H1 (cell line): ENCODE measurements around the gene EXOC2. TPM values are rescaled to one million over a fixed set of nuclear protein-coding genes. Genes with fewer than 3 reads are reported as not detected.
A peak's percentile ranks its signal among the peaks of the same experiment; 100 is the strongest.

ENCODE experiments used
- CTCF ChIA-PET: fragments of 300-600 bp; sonication (Branson Sonifier 250); formaldehyde crosslinking; loops from one replicate; lab custom pipeline; 2021; ENCODE audit not compliant: partially characterized antibody; lab: Charles Lee
- POLR2A ChIA-PET: fragments of 300-600 bp; sonication (Branson Sonifier 250); formaldehyde crosslinking; loops from one replicate; lab custom pipeline; 2021; ENCODE audit warnings: inconsistent platforms; ENCODE audit not compliant: partially characterized antibody; lab: Charles Lee
- DNase-seq, 2 experiments: peaks; one replicate each; pipeline versions ENCODE4 v3.0.0 to v3.0.0-alpha.2; 2010 to 2022; ENCODE audit warnings: low spot score in 2 of 2, low read depth in 1 of 2, mixed read lengths in 1 of 2
- FAIRE-seq: peaks from 2 replicates; lab custom pipeline; 2011; peaks lifted over from hg19 to GRCh38; lab: Jason Lieb, UNC
- H2AFZ ChIP-seq: 2 replicates; pipeline ENCODE4 v1.8.1; 2012; ENCODE audit warnings: low read length, inconsistent platforms
- H2AK5ac ChIP-seq: 2 replicates; pipeline ENCODE4 v1.6.1; 2013; ENCODE audit warnings: low read depth, low read length
- H2BK120ac ChIP-seq: replicated peaks from 2 replicates; pipeline ENCODE3; 2013; ENCODE audit warnings: low read depth, low read length, inconsistent platforms
- H2BK12ac ChIP-seq: 2 replicates; pipeline ENCODE4 v1.6.1; 2013; ENCODE audit warnings: low read depth, low read length
- H2BK15ac ChIP-seq: 2 replicates; pipeline ENCODE4 v1.6.1; 2013; ENCODE audit warnings: low read length
- H2BK20ac ChIP-seq: 2 replicates; pipeline ENCODE4 v1.6.1; 2013; ENCODE audit warnings: low read length
- H2BK5ac ChIP-seq: 2 replicates; pipeline ENCODE4 v1.6.1; 2013; ENCODE audit warnings: low read depth, low read length
- H3K14ac ChIP-seq: 2 replicates; pipeline ENCODE4 v1.6.1; 2013; ENCODE audit warnings: inconsistent platforms; ENCODE audit not compliant: insufficient read length
- H3K18ac ChIP-seq: 2 replicates; pipeline ENCODE4 v1.6.1; 2013; ENCODE audit warnings: low read length; ENCODE audit errors: extremely low read depth
- H3K23ac ChIP-seq: 2 replicates; pipeline ENCODE4 v1.6.1; 2013; ENCODE audit warnings: inconsistent platforms; ENCODE audit not compliant: insufficient read length
- H3K23me2 ChIP-seq: 2 replicates; pipeline ENCODE4 v1.6.1; 2013; ENCODE audit warnings: low read depth, low read length
- H3K27ac ChIP-seq: 2 replicates; pipeline ENCODE4 v1.6.1; 2011; ENCODE audit warnings: low read depth, low read length, inconsistent platforms
- H3K27me3 ChIP-seq, 4 experiments: replicated peaks in 1 of 4; 1 replicate in 1 of 4; 2 replicates in 3 of 4; pipeline versions ENCODE4 v1.6.1 to v1.8.1; 2011 to 2013; ENCODE audit warnings: low read length in 3 of 4, mild to moderate bottlenecking in 3 of 4, inconsistent platforms in 2 of 4, mixed read lengths in 2 of 4, moderate library complexity in 1 of 4; ENCODE audit not compliant: control insufficient read depth in 3 of 4, insufficient read depth in 3 of 4; ENCODE audit errors: extremely low read depth in 1 of 4
- H3K36me3 ChIP-seq, 4 experiments: 2 replicates each; pipeline versions ENCODE4 v1.6.1 to v1.8.1; 2011 to 2013; ENCODE audit warnings: mild to moderate bottlenecking in 4 of 4, low read length in 3 of 4, moderate library complexity in 2 of 4, control low read depth in 1 of 4, inconsistent platforms in 1 of 4; ENCODE audit not compliant: insufficient read depth in 4 of 4, control insufficient read depth in 2 of 4
- H3K4ac ChIP-seq: replicated peaks from 2 replicates; pipeline ENCODE3; 2013; ENCODE audit warnings: low read length, low read depth, mixed read lengths, inconsistent platforms; ENCODE audit not compliant: insufficient read length
- H3K4me1 ChIP-seq, 4 experiments: replicated peaks in 1 of 4; 1 replicate in 1 of 4; 2 replicates in 3 of 4; pipeline versions ENCODE4 v1.6.1 to v1.8.1; 2011 to 2013; ENCODE audit warnings: low read length in 3 of 4, inconsistent platforms in 2 of 4, mixed read lengths in 1 of 4; ENCODE audit not compliant: insufficient read depth in 4 of 4, control insufficient read depth in 3 of 4
- H3K4me2 ChIP-seq, 2 experiments: 2 replicates each; pipeline versions ENCODE4 v1.6.1 to v1.8.1; 2011 to 2013; ENCODE audit warnings: low read depth in 2 of 2, low read length in 2 of 2, control low read depth in 1 of 2, inconsistent platforms in 1 of 2, mild to moderate bottlenecking in 1 of 2; ENCODE audit not compliant: insufficient read depth in 1 of 2
- H3K4me3 ChIP-seq, 4 experiments: fragments of 200-600, 300-600 bp in 1 of 4; sonication (generic), shearing (Covaris generic), sonication (Bioruptor Twin) in 1 of 4; 2 replicates each; pipeline versions ENCODE4 v1.5.1 to v1.8.1; 2011 to 2016; ENCODE audit warnings: low read length in 4 of 4, low read depth in 3 of 4, control low read depth in 2 of 4, inconsistent platforms in 2 of 4, mild to moderate bottlenecking in 2 of 4, mixed read lengths in 1 of 4, moderate library complexity in 1 of 4; ENCODE audit not compliant: insufficient read depth in 2 of 4; ENCODE audit errors: extremely low read depth in 1 of 4
- H3K56ac ChIP-seq: replicated peaks from 2 replicates; pipeline ENCODE3; 2013; ENCODE audit warnings: low read depth, mild to moderate bottlenecking, mixed read lengths, low read length, inconsistent platforms; ENCODE audit not compliant: insufficient read length
- H3K79me1 ChIP-seq: 2 replicates; pipeline ENCODE4 v1.6.1; 2013; ENCODE audit warnings: low read depth, low read length, control low read depth
- H3K79me2 ChIP-seq, 2 experiments: 2 replicates each; pipeline versions ENCODE4 v1.6.1 to v1.8.1; 2012 to 2013; ENCODE audit warnings: low read length in 2 of 2, mild to moderate bottlenecking in 2 of 2, inconsistent platforms in 1 of 2; ENCODE audit not compliant: insufficient read depth in 2 of 2, control insufficient read depth in 1 of 2
- H3K9ac ChIP-seq, 4 experiments: replicated peaks in 1 of 4; 1 replicate in 1 of 4; 2 replicates in 3 of 4; pipeline versions ENCODE4 v1.6.1 to v1.8.1; 2011 to 2013; ENCODE audit warnings: low read depth in 3 of 4, low read length in 3 of 4, control low read depth in 2 of 4, mild to moderate bottlenecking in 2 of 4, moderate library complexity in 2 of 4, inconsistent platforms in 1 of 4; ENCODE audit errors: extremely low read depth in 1 of 4
- H3K9me3 ChIP-seq, 2 experiments: 2 replicates each; pipeline versions ENCODE4 v1.6.1 to v1.8.1; 2012 to 2013; ENCODE audit warnings: mild to moderate bottlenecking in 2 of 2, moderate library complexity in 2 of 2, control low read depth in 1 of 2, inconsistent platforms in 1 of 2, low read depth in 1 of 2, low read length in 1 of 2, mixed read lengths in 1 of 2; ENCODE audit not compliant: insufficient read depth in 2 of 2
- H4K20me1 ChIP-seq, 2 experiments: replicated peaks in 1 of 2; 2 replicates each; pipeline versions ENCODE3 to v1.8.1; 2011 to 2013; ENCODE audit warnings: inconsistent platforms in 2 of 2, low read length in 2 of 2, mild to moderate bottlenecking in 1 of 2; ENCODE audit not compliant: insufficient read depth in 2 of 2, control insufficient read depth in 1 of 2
- H4K5ac ChIP-seq: 2 replicates; pipeline ENCODE4 v1.6.1; 2013; ENCODE audit warnings: low read length, low read depth, mixed read lengths, inconsistent platforms; ENCODE audit not compliant: insufficient read length
- H4K8ac ChIP-seq: 2 replicates; pipeline ENCODE4 v1.8.0; 2013; ENCODE audit warnings: mild to moderate bottlenecking, moderate library complexity, low read length, inconsistent platforms; ENCODE audit not compliant: insufficient read depth; ENCODE audit errors: extremely low read depth
- H4K91ac ChIP-seq: replicated peaks from 2 replicates; pipeline ENCODE3; 2013; ENCODE audit warnings: low read length, mixed read lengths, inconsistent platforms; ENCODE audit not compliant: insufficient read length
- ASH2L ChIP-seq: fragments of 200-600, 300-600 bp; sonication (generic); IDR thresholded peaks from one replicate; pipeline ENCODE4 v1.7.1; 2017; ENCODE audit warnings: low read length
- BACH1 ChIP-seq: IDR thresholded peaks from 2 replicates; pipeline ENCODE4 v1.6.1; 2012; ENCODE audit warnings: low read length, improper control_type of control experiment
- FOSL1 ChIP-seq: IDR thresholded peaks from 2 replicates; pipeline ENCODE4 v1.6.1; 2011; ENCODE audit warnings: mild to moderate bottlenecking, low read depth, low read length, moderate library complexity; ENCODE audit not compliant: insufficient read depth
- JUND ChIP-seq: IDR thresholded peaks from 2 replicates; pipeline ENCODE4 v1.6.1; 2011; ENCODE audit warnings: mild to moderate bottlenecking, improper control_type of control experiment, low read length
- POLR2AphosphoS5 ChIP-seq: IDR thresholded peaks from 2 replicates; pipeline ENCODE4 v1.6.1; 2011; ENCODE audit warnings: low read depth, low read length
- SAP30 ChIP-seq: fragments of 300-600 bp; sonication (generic); IDR thresholded peaks from 2 replicates; pipeline ENCODE4 v1.7.1; 2012; ENCODE audit warnings: low read length, moderate library complexity, mild to moderate bottlenecking, inconsistent platforms; ENCODE audit not compliant: insufficient read depth, insufficient replicate concordance
- SIRT6 ChIP-seq: IDR thresholded peaks from one replicate; pipeline ENCODE4 v1.7.1; 2012; ENCODE audit warnings: low read length, inconsistent platforms
- SUZ12 ChIP-seq: fragments of 200-600 bp; sonication (generic); IDR thresholded peaks from 2 replicates; pipeline ENCODE4 v1.6.1; 2012; ENCODE audit warnings: mild to moderate bottlenecking, inconsistent platforms, low read length, moderate library complexity, mixed read lengths
- ZNF274 ChIP-seq: IDR thresholded peaks from 2 replicates; pipeline ENCODE4 v1.7.0; 2012; ENCODE audit warnings: low read length, borderline replicate concordance; ENCODE audit errors: extremely low read depth
- polyA plus RNA-seq, 7 experiments: library from polyadenylated mRNA; depleted of rRNA in 3 of 7; stranded (reverse) in 5 of 7; unstranded in 2 of 7; fragments of >200 nt in 5 of 7; fragments of 200-250 nt in 2 of 7; gene quantifications; 1 replicate in 5 of 7; 2 replicates in 1 of 7; 4 replicates in 1 of 7; pipeline versions ENCODE4 v1.2.1 to v1.2.3, GENCODE V29; 2011 to 2013; ENCODE audit warnings: missing spikeins in 2 of 7, mixed read lengths in 2 of 7
- total RNA-seq: library from RNA; stranded (reverse); fragmentation: NEBNext Ultra II Directional; extraction: Animal tissue kit (Norgen Biotek cat#: 25700); gene quantifications from 2 replicates; pipeline ENCODE4 v1.2.1, GENCODE V29; 2021

EXOC2 gene
- total and polyA plus RNA-seq, 2 of the 8 experiments (the other 6 are each of a cell fraction or from before 2014, with no cell fraction given) = 25.5 to 44.4 TPM

DNA sequence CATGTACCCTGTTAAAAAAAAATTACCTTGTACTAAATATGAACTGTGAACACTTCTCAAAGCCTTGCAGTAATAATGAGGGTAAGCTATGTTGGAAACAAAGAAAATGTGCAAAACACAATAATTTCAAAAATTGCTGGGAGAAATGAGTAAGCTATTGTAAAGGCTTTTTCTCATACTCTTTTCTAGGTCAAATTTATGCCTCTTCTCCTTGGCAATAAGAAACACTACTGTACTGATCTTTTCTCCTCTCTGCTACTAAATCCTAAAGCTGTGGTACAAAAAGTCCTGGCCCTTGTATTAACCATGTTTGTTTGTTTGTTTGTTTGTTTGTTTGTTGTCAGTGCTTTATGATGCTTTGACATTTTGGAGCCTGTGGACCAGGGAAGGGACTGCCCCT lies 18.5 kb downstream of the EXOC2 start:
- H3K4me1 ChIP-seq = peaks cover 4 to 17% (median 10%) of the 10 kb centered on the region in 4 experiments
- H4K20me1 ChIP-seq = no peaks in the 10 kb centered on the region
- no peak overlapping the region for H3K4me3 ChIP-seq
- H2BK15ac ChIP-seq = no peak overlapping the region
- no peak overlapping the region for H4K91ac ChIP-seq
- no peak overlapping the region for H3K4me2 ChIP-seq
- H3K27ac ChIP-seq = no peak overlapping the region; the same call in 1 of the 2 replicates
- peaks cover 6 to 7% of the 10 kb centered on the region in 2 experiments; a peak in 1 of 4 replicates for H3K9me3 ChIP-seq
- CTCF ChIA-PET = interaction anchor here (0.6 to 3.4 kb wide), 6 partner anchors 14 to 167 kb away, joined by 3 to 19 read pairs (median 3); partner anchors contain the start of gene EXOC2
- no peak overlapping the region for H3K4ac ChIP-seq
- H4K8ac ChIP-seq = no peak overlapping the region
- no peak overlapping the region for H2BK20ac ChIP-seq
- POLR2A ChIA-PET = interaction anchor here (0.6 to 1.3 kb wide), 3 partner anchors 9 to 10 kb away, joined by 3 to 9 read pairs (median 4); no protein-coding TSS in a partner anchor
- no peak overlapping the region for H3K56ac ChIP-seq
- no peaks in the 10 kb centered on the region; the same call in 1 of the 2 replicates for H3K23me2 ChIP-seq
- FAIRE-seq (no peak), DNase-seq (no peak)
- H3K18ac ChIP-seq = no peak overlapping the region
- 0 out of 2 replicates have a peak overlapping the region, but pooled peaks have one; percentile 19 for H2BK12ac ChIP-seq
- 0 out of 2 replicates have a peak overlapping the region, but pooled peaks have one; percentile 35 for H2BK5ac ChIP-seq
- no peaks in the 10 kb centered on the region for H3K27me3 ChIP-seq
- no peak overlapping the region for H2BK120ac ChIP-seq
- H4K5ac ChIP-seq = no peak overlapping the region
- H3K9ac ChIP-seq = no peak overlapping the region
- H3K79me1 ChIP-seq = no peaks in the 10 kb centered on the region
- H3K23ac ChIP-seq = no peak overlapping the region
- H3K36me3 ChIP-seq = peaks cover 0 to 4% (median 0%) of the 10 kb centered on the region in 4 experiments; a peak in 2 of 8 replicates
- no peak overlapping the region for H3K14ac ChIP-seq
- H2AFZ ChIP-seq = no peak overlapping the region
- H2AK5ac ChIP-seq = no peak overlapping the region
- peaks cover 3 to 83% of the 10 kb centered on the region in 2 experiments; a peak in 3 of 4 replicates for H3K79me2 ChIP-seq
- TF ChIP-seq BACH1 (no peak), ASH2L (no peak), SUZ12 (no peak), JUND (no peak), SIRT6 (no peak), FOSL1 (no peak), ZNF274 (no peak), POLR2AphosphoS5 (no peak), SAP30 (no peak)
